ENCODE measurements around the gene SMARCA4. TPM values are rescaled to one million over a fixed set of nuclear protein-coding genes. Genes with fewer than 3 reads are reported as not detected.

The SMARCA4 gene
- total RNA-seq, 1 experiment from 2014 or later: 36.2 TPM

- Histone ChIP-seq H3K9me3 (ENCODE audit: control insufficient read depth, insufficient read depth, low read depth, low read length) (no peaks in the 10 kb centered on the region), H3K36me3 (ENCODE audit: control insufficient read depth, insufficient read depth, low read length) (no peaks in the 10 kb centered on the region), H3K27me3 (ENCODE audit: control insufficient read depth, insufficient read depth, low read length) (no peaks in the 10 kb centered on the region), H3K4me1 (ENCODE audit: control insufficient read depth, insufficient read depth, low read length) (no peaks in the 10 kb centered on the region), H3K27ac (ENCODE audit: low read length) (no peak overlapping the region), H3K4me3 (ENCODE audit: low read depth in 2 of 2, low read length in 2 of 2) (no peak overlapping the region)
- TF ChIP-seq REST (IDR thresholded peaks at IDR 0.05; ENCODE audit: insufficient read depth in 1 of 2, low read depth in 2 of 2, low read length in 1 of 2) (no peak), CTCF (IDR thresholded peaks at IDR 0.05) (no peak), SIN3A (IDR thresholded peaks at IDR 0.05; ENCODE audit: borderline replicate concordance, insufficient read depth, low read depth, low read length) (no peak), TCF7L2 (IDR thresholded peaks at IDR 0.05; ENCODE audit: low read depth, low read length) (no peak), POLR2AphosphoS5 (IDR thresholded peaks at IDR 0.05; ENCODE audit: low read depth, low read length) (no peak)
- CTCF ChIA-PET: no interaction called here
- BruUV-seq (replicated peaks): no TSS peak
- in situ Hi-C loops (cut with HindIII; ENCODE audit: low pct_unique_long_range_greater_than_20kb, low sequenced_read_pairs): no loop called here
- POLR2A ChIA-PET: interaction anchor here (0.7 kb wide), 1 partner anchor 118 kb away, joined by 5 read pairs; no protein-coding TSS in a partner anchor
- intact Hi-C loops (cut with micrococcal nuclease; ENCODE audit: unreplicated experiment): no loop called here
- no peak for DNase-seq (ENCODE audit: low read depth, low spot score)
- ATAC-seq: no peak
These were observed 26.9 kb downstream of the SMARCA4 start for GRCh38 chr19:10987571-10988297.

DNA sequence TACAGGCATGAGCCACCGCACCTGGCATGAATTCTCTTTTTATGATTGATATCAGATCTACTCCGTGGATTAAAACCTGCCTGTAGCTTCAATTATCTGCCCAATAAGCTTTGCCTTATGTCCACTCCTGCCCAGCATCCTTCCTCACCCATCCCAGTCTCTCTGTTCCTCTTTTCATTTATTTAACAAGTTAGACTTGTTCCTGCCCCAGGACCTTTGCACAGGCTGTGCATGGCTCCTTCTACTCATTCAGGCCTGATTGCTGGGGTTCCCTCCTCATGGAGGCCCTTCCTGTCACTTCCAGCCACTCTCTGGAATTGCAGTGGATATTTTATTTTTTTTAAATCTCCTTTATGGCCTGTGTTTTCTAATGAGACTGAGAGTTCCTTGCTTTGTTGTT is 27.6 kb downstream of the SMARCA4 start:
- ChIA-PET CTCF (no interaction called here), POLR2A (interaction anchor here (0.6 to 0.7 kb wide), 2 partner anchors 76 to 117 kb away, joined by 4 to 5 read pairs; no protein-coding TSS in a partner anchor)
- DNase-seq (ENCODE audit: low read depth, low spot score): no peak
- no peak for ATAC-seq
- Histone ChIP-seq H3K36me3 (ENCODE audit: control insufficient read depth, insufficient read depth, low read length) (no peaks in the 10 kb centered on the region), H3K27me3 (ENCODE audit: control insufficient read depth, insufficient read depth, low read length) (no peaks in the 10 kb centered on the region), H3K4me1 (ENCODE audit: control insufficient read depth, insufficient read depth, low read length) (no peaks in the 10 kb centered on the region), H3K27ac (ENCODE audit: low read length) (no peak overlapping the region), H3K4me3 (ENCODE audit: low read depth in 2 of 2, low read length in 2 of 2) (no peak overlapping the region), H3K9me3 (ENCODE audit: control insufficient read depth, insufficient read depth, low read depth, low read length) (no peaks in the 10 kb centered on the region)
- BruUV-seq (replicated peaks): no TSS peak
- in situ Hi-C loops (cut with HindIII; ENCODE audit: low pct_unique_long_range_greater_than_20kb, low sequenced_read_pairs): no loop called here
- intact Hi-C loops (cut with micrococcal nuclease; ENCODE audit: unreplicated experiment): no loop called here
- TF ChIP-seq CTCF (IDR thresholded peaks at IDR 0.05) (no peak), SIN3A (IDR thresholded peaks at IDR 0.05; ENCODE audit: borderline replicate concordance, insufficient read depth, low read depth, low read length) (no peak), TCF7L2 (IDR thresholded peaks at IDR 0.05; ENCODE audit: low read depth, low read length) (no peak), POLR2AphosphoS5 (IDR thresholded peaks at IDR 0.05; ENCODE audit: low read depth, low read length) (no peak), REST (IDR thresholded peaks at IDR 0.05; ENCODE audit: insufficient read depth in 1 of 2, low read depth in 2 of 2, low read length in 1 of 2) (no peak)

Data from Panc1 (cell line).